MM.1S (cell line): ENCODE results near the gene NUP210.

Experiments used
- EZH2 ChIP-seq: fragments of 300-600 bp; sonication (generic); optimal IDR thresholded peaks from 2 replicates; pipeline ENCODE3; 2017; ENCODE audit warnings: low read depth, mild to moderate bottlenecking, antibody characterized with exemption, low read length, mixed read lengths
- EZH2phosphoT487 ChIP-seq: fragments of 300-600 bp; sonication (generic); IDR thresholded peaks from 2 replicates; pipeline ENCODE4 v1.6.1; 2018; ENCODE audit warnings: antibody characterized with exemption, low read length
- TF ChIP-seq, protein P1 (sequence below): fragments of 300-600 bp; sonication (generic); IDR thresholded peaks from 2 replicates; pipeline ENCODE4 v1.5.1; 2016; ENCODE audit warnings: antibody characterized with exemption, low read length, mixed read lengths

DNA sequence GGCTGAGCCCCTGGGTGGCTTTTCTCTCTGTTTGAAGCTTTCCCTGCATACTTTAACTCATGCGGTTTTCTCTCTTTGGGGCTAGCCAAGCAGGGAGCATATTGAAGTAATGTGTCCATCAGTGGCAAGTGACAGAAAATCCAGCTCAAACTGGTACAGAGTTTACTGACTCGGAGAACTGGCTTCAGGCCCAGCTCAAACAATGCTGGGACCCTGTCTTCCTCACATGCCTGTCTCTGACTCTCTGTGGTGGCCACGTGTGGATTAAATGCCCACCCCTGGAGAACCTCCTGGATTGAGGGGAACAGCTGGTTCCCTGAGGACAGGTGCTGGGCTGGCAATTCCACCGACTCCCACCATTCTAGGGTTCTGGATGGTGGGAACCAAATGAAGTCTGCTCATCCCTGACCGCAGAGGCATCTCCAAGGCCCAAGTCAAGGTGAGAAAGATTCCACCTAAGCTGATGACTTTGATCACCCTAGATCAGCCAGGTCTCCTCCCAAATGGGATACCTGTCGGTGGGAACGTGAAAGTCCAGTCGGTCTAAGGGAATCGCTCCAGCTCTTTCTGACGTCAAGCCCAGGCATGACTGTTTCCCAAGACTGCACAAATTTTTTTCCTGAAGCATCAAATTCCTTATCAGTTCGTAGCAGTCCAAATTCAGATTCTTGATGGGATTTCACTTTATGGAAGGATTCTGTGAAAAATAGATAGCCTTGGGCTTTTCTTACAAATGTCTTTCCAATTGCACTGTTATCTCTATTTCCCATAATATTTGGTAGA, 43.7 kb upstream of the NUP210 start:
- TF ChIP-seq, protein P1, sequence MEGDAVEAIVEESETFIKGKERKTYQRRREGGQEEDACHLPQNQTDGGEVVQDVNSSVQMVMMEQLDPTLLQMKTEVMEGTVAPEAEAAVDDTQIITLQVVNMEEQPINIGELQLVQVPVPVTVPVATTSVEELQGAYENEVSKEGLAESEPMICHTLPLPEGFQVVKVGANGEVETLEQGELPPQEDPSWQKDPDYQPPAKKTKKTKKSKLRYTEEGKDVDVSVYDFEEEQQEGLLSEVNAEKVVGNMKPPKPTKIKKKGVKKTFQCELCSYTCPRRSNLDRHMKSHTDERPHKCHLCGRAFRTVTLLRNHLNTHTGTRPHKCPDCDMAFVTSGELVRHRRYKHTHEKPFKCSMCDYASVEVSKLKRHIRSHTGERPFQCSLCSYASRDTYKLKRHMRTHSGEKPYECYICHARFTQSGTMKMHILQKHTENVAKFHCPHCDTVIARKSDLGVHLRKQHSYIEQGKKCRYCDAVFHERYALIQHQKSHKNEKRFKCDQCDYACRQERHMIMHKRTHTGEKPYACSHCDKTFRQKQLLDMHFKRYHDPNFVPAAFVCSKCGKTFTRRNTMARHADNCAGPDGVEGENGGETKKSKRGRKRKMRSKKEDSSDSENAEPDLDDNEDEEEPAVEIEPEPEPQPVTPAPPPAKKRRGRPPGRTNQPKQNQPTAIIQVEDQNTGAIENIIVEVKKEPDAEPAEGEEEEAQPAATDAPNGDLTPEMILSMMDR, result no peak
- no peak for TF ChIP-seq EZH2
- no peak for TF ChIP-seq EZH2phosphoT487
